Omental fat pad (tissue), 4 donors: ENCODE data around the gene STARD9. TPM values are rescaled to one million over a fixed set of nuclear protein-coding genes. Genes with fewer than 3 reads are reported as not detected.

Source experiments
- ATAC-seq: fragments of 150-250 bp; one replicate; pipeline ENCODE4 v1.9.1; 2016; ENCODE audit warnings: mild to moderate bottlenecking, moderate library complexity; ENCODE audit not compliant: low FRiP score
- DNase-seq: peaks from one replicate; pipeline ENCODE4 v3.0.0-alpha.2; 2019; ENCODE audit warnings: low spot score
- CTCF ChIP-seq, 3 donors: fragments of 450-650 bp; IDR thresholded peaks; one replicate each; pipeline ENCODE4 v1.5.1; 2016 to 2017; ENCODE audit warnings: antibody characterized with exemption in 3 of 3, mild to moderate bottlenecking in 3 of 3, moderate library complexity in 2 of 3
- total RNA-seq, 4 donors: library from RNA; depleted of rRNA; stranded (reverse); fragments of >200 nt; gene quantifications; one replicate each; pipeline ENCODE4 v1.1.0, GENCODE V29; 2016

The STARD9 gene
- total RNA-seq, 4 donors from 2014 or later, result 16.5 to 77.1 (median 20.7) TPM

- DNase-seq, result no peak
- ATAC-seq, result no peak
- TF ChIP-seq CTCF (IDR thresholded peaks at IDR 0.05), result no peak
Observed at GRCh38 chr15:42707068-42707467, 131.7 kb downstream of the STARD9 start.

- DNase-seq (no peak), ATAC-seq (no peak)
- no peak for TF ChIP-seq CTCF (IDR thresholded peaks at IDR 0.05)
Observed at GRCh38 chr15:42707873-42708544, 132.6 kb downstream of the STARD9 start.

- DNase-seq (no peak), ATAC-seq (no peak)
- no peak for TF ChIP-seq CTCF (IDR thresholded peaks at IDR 0.05)
Observed at GRCh38 chr15:42710662-42711061, 135.3 kb downstream of the STARD9 start.

GRCh38 chr15:42711746-42712145, 136.3 kb downstream of the STARD9 start:
- DNase-seq, result no peak
- no peak for ATAC-seq
- TF ChIP-seq CTCF (IDR thresholded peaks at IDR 0.05), result no peak

GRCh38 chr15:42712584-42712983, 137.2 kb downstream of the STARD9 start:
- ATAC-seq (no peak), DNase-seq (no peak)
- no peak for TF ChIP-seq CTCF (IDR thresholded peaks at IDR 0.05)

GRCh38 chr15:42716125-42716524, 140.7 kb downstream of the STARD9 start:
- ATAC-seq (no peak), DNase-seq (no peak)
- TF ChIP-seq CTCF (IDR thresholded peaks at IDR 0.05), result no peak

- ATAC-seq, result no peak
- no peak for TF ChIP-seq CTCF (IDR thresholded peaks at IDR 0.05)
- no peak for DNase-seq
Observed at GRCh38 chr15:42716626-42717025, 141.2 kb downstream of the STARD9 start.
